HCT116 (cell line): ENCODE measurements around the gene C7orf25. TPM values are rescaled to one million over a fixed set of nuclear protein-coding genes. Genes with fewer than 3 reads are reported as not detected.

ENCODE experiments used
- ATAC-seq: fragments of 200-7000 bp; cut with Tn5 transposase; 2 replicates; pipeline ENCODE4 v1.9.1; 2020; ENCODE audit warnings: mild to moderate bottlenecking, moderate library complexity
- BruUV-seq: library from RNA; stranded (reverse); fragments of 400-500 nt; replicated peaks from 2 replicates; lab custom pipeline; 2021; lab: Mats Ljungman, UMichigan
- CTCF ChIA-PET: fragments of 300-600 bp; sonication (Branson Sonifier 250); formaldehyde crosslinking; loops from one replicate; lab custom pipeline; 2021; ENCODE audit warnings: antibody characterized with exemption; lab: Charles Lee
- POLR2A ChIA-PET: fragments of 300-600, 350-600 bp; sonication (Branson Sonifier 250); formaldehyde crosslinking; loops from one replicate; lab custom pipeline; 2021; ENCODE audit warnings: antibody characterized with exemption; lab: Charles Lee
- RAD21 ChIA-PET, 2 experiments: fragments of 300-600 bp; sonication (Branson Sonifier 250); formaldehyde crosslinking; loops; one replicate each; lab custom pipeline; 2023; ENCODE audit warnings: low total read pairs in 2 of 2; ENCODE audit not compliant: uncharacterized antibody in 2 of 2, unreplicated experiment in 2 of 2, low non-redundant PET in 1 of 2; lab: Charles Lee
- DNase-seq: peaks from one replicate; pipeline ENCODE4 v3.0.0-alpha.2; 2010; ENCODE audit warnings: low read depth, low spot score
- H2AFZ ChIP-seq: fragments of 200-600 bp; shearing (Covaris generic), sonication (generic); 2 replicates; pipeline ENCODE4 v1.6.1; 2017; ENCODE audit warnings: low read depth, mixed run types, mixed read lengths, antibody characterized with exemption, low read length; ENCODE audit not compliant: poor library complexity, severe bottlenecking
- H3K27ac ChIP-seq: 2 replicates; pipeline ENCODE4 v1.5.1; 2012; ENCODE audit warnings: low read depth, low read length
- H3K27me3 ChIP-seq: fragments of 200-600 bp; sonication (generic); 2 replicates; pipeline ENCODE4 v1.6.1; 2016; ENCODE audit warnings: mixed run types, low read length, mixed read lengths; ENCODE audit not compliant: insufficient read depth
- H3K36me3 ChIP-seq, 2 experiments: fragments of 200-500 bp in 1 of 2; fragments of 200-600 bp in 1 of 2; sonication (Bioruptor generic) in 1 of 2; sonication (generic) in 1 of 2; 2 replicates each; pipeline versions ENCODE4 v1.5.1 to v1.6.1; 2014 to 2016; ENCODE audit warnings: low read length in 2 of 2, inconsistent platforms in 1 of 2, mixed read lengths in 1 of 2, mixed run types in 1 of 2; ENCODE audit not compliant: insufficient read depth in 2 of 2, control insufficient read depth in 1 of 2
- H3K4me1 ChIP-seq, 2 experiments: fragments of 200-600 bp in 1 of 2; sonication (generic) in 1 of 2; 2 replicates each; pipeline versions ENCODE4 v1.5.1 to v1.6.1; 2012 to 2017; ENCODE audit warnings: low read length in 2 of 2, inconsistent platforms in 1 of 2, mild to moderate bottlenecking in 1 of 2, mixed read lengths in 1 of 2, mixed run types in 1 of 2, moderate library complexity in 1 of 2; ENCODE audit not compliant: insufficient read depth in 2 of 2, control insufficient read depth in 1 of 2
- H3K4me2 ChIP-seq: fragments of 200-600 bp; sonication (generic); 2 replicates; pipeline ENCODE4 v1.6.1; 2017; ENCODE audit warnings: mixed run types, low read length, mixed read lengths
- H3K4me3 ChIP-seq, 2 experiments: fragments of 200-600 bp in 1 of 2; sonication (generic) in 1 of 2; replicated peaks in 1 of 2; 2 replicates each; pipeline ENCODE4 v1.5.1; 2011 to 2016; ENCODE audit warnings: low read length in 2 of 2, control low read depth in 1 of 2, low read depth in 1 of 2, mild to moderate bottlenecking in 1 of 2, mixed read lengths in 1 of 2, mixed run types in 1 of 2
- H3K79me2 ChIP-seq: fragments of 200-600 bp; sonication (generic); 2 replicates; pipeline ENCODE4 v1.6.1; 2017; ENCODE audit warnings: mild to moderate bottlenecking, mixed run types, low read length, moderate library complexity, mixed read lengths; ENCODE audit not compliant: insufficient read depth
- H3K9ac ChIP-seq: fragments of 200-600 bp; sonication (generic); 2 replicates; pipeline ENCODE4 v1.6.1; 2016; ENCODE audit warnings: low read length, mixed read lengths
- H3K9me2 ChIP-seq: fragments of 200-600 bp; sonication (generic), shearing (Covaris generic); 2 replicates; pipeline ENCODE4 v1.6.1; 2017; ENCODE audit warnings: mixed run types, mild to moderate bottlenecking, moderate library complexity; ENCODE audit not compliant: insufficient read depth
- H3K9me3 ChIP-seq, 2 experiments: fragments of 200-500 bp in 1 of 2; fragments of 200-600 bp in 1 of 2; sonication (Bioruptor generic) in 1 of 2; sonication (generic) in 1 of 2; 2 replicates each; pipeline ENCODE4 v1.6.1; 2014 to 2017; ENCODE audit warnings: low read length in 2 of 2, mixed read lengths in 2 of 2, inconsistent platforms in 1 of 2, low read depth in 1 of 2, mild to moderate bottlenecking in 1 of 2, mixed run types in 1 of 2, moderate library complexity in 1 of 2; ENCODE audit not compliant: control insufficient read depth in 1 of 2, insufficient read depth in 1 of 2
- H4K20me1 ChIP-seq: fragments of 200-600 bp; sonication (generic), shearing (Covaris generic); 2 replicates; pipeline ENCODE4 v1.6.1; 2017; ENCODE audit warnings: mixed run types, mild to moderate bottlenecking, moderate library complexity; ENCODE audit not compliant: insufficient read depth
- ATF3 ChIP-seq: IDR thresholded peaks from 2 replicates; pipeline ENCODE4 v1.6.1; 2012
- CBX3 ChIP-seq: IDR thresholded peaks from 2 replicates; pipeline ENCODE4 v1.6.1; 2012; ENCODE audit warnings: low read depth
- EZH2phosphoT487 ChIP-seq: fragments of 200-600 bp; IDR thresholded peaks from 2 replicates; pipeline ENCODE4 v1.6.1; 2018; ENCODE audit warnings: antibody characterized with exemption, borderline replicate concordance
- POLR2AphosphoS5 ChIP-seq: IDR thresholded peaks from 2 replicates; pipeline ENCODE4 v1.6.1; 2011; ENCODE audit warnings: mild to moderate bottlenecking, low read depth, low read length, moderate library complexity
- RAD21 ChIP-seq: IDR thresholded peaks from 2 replicates; pipeline ENCODE4 v1.6.1; 2012; ENCODE audit warnings: low read depth, mild to moderate bottlenecking
- SIN3A ChIP-seq: IDR thresholded peaks from 2 replicates; pipeline ENCODE4 v1.6.1; 2012; ENCODE audit warnings: low read depth
- SP1 ChIP-seq: IDR thresholded peaks from 2 replicates; pipeline ENCODE4 v1.6.1; 2012; ENCODE audit warnings: low read depth
- TCF7L2 ChIP-seq: IDR thresholded peaks from 2 replicates; pipeline ENCODE4 v1.7.0; 2011; ENCODE audit warnings: borderline replicate concordance, inconsistent platforms; ENCODE audit not compliant: insufficient read depth, insufficient read length; ENCODE audit errors: extremely low read depth
- ZFX ChIP-seq: fragments of 450-650 bp; IDR thresholded peaks from 2 replicates; pipeline ENCODE4 v1.6.1; 2017
- intact Hi-C: fragments of 100-400 bp; cut with micrococcal nuclease; formaldehyde crosslinking; loops from 2 replicates; pipeline ENCODE4 v1.10.0; 2022
- total RNA-seq: library from RNA; stranded (reverse); gene quantifications from one replicate; pipeline ENCODE4 v1.2.1, GENCODE V29; 2021; ENCODE audit not compliant: unreplicated experiment
- TF ChIP-seq, protein P1 (sequence below), 3 experiments: fragments of 200-600 bp in 1 of 3; sonication (generic) in 1 of 3; IDR thresholded peaks in 2 of 3; conservative IDR thresholded peaks in 1 of 3; 2 replicates each; pipeline ENCODE4 v1.5.1; 2012 to 2017; ENCODE audit warnings: low read depth in 2 of 3, low read length in 2 of 3, antibody characterized with exemption in 1 of 3, borderline replicate concordance in 1 of 3, control low read depth in 1 of 3, mild to moderate bottlenecking in 1 of 3, mixed read lengths in 1 of 3, mixed run types in 1 of 3, moderate library complexity in 1 of 3; ENCODE audit not compliant: insufficient read depth in 1 of 3

The C7orf25 gene
- total RNA-seq, 1 experiment from 2014 or later, result 5.3 TPM

GRCh38 chr7:42877862-42878261, 34.0 kb downstream of the C7orf25 start:
- RAD21 ChIA-PET, result no interaction called here

DNA sequence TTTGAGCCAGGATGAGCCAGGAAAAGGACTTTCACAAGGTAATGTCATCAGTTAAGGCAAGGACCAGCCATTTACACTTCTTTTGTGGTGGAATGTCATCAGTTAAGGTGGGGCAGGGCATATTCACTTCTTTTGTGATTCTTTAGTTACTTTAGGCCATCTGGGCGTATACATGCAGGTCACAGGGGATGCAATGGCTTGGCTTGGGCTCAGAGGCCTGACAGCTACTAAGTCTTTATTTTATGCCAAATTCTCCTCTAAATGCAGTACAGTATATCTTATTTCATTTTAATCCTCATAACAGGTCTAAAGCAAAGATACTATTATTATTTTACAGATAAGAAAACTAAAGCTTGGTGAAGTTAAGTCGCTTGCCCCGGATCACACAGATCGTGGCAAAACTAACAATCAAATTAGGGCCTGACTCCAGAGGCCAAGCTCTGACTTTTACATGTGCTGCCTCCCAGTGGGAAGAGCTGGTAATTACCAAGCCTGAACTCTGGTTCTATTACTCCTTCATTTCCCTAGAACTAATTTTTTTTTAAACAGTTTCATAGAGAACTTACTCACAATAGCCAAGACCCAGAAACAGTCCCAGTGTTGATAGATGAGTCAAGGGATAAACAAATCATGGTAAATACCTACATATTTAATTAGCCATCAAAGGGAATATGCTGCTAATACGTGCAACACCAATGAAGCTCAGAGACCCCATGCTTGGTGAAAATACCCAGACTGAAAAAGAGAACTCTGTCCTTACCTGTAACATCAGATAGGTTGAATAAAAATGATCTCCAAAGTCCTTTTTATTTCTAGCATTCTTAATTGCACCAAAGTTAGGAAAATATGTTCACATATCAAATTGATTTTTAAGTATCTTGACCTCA, 35.4 kb downstream of the C7orf25 start:
- Histone ChIP-seq H3K9ac (no peak overlapping the region), H3K9me3 (no peaks in the 10 kb centered on the region), H3K4me2 (no peak overlapping the region), H4K20me1 (no peaks in the 10 kb centered on the region), H2AFZ (peak overlapping the region; percentile 63), H3K27ac (no peak overlapping the region), H3K9me2 (no peaks in the 10 kb centered on the region), H3K4me3 (no peak overlapping the region)
- RAD21 ChIA-PET, result interaction anchor here in 1 of 2 experiments (0.7 kb wide), 1 partner anchor 936 kb away, joined by 4 read pairs; no protein-coding TSS in a partner anchor
- CTCF ChIA-PET, result interaction anchor here (0.6 to 4.0 kb wide), 10 partner anchors 9 to 936 kb away, joined by 3 to 42 read pairs (median 6); no protein-coding TSS in a partner anchor
- DNase-seq, result peak; percentile 43
- no TSS peak for BruUV-seq
- TF ChIP-seq RAD21 (peak; percentile 64), ATF3 (no peak)
- TF ChIP-seq, protein P1, sequence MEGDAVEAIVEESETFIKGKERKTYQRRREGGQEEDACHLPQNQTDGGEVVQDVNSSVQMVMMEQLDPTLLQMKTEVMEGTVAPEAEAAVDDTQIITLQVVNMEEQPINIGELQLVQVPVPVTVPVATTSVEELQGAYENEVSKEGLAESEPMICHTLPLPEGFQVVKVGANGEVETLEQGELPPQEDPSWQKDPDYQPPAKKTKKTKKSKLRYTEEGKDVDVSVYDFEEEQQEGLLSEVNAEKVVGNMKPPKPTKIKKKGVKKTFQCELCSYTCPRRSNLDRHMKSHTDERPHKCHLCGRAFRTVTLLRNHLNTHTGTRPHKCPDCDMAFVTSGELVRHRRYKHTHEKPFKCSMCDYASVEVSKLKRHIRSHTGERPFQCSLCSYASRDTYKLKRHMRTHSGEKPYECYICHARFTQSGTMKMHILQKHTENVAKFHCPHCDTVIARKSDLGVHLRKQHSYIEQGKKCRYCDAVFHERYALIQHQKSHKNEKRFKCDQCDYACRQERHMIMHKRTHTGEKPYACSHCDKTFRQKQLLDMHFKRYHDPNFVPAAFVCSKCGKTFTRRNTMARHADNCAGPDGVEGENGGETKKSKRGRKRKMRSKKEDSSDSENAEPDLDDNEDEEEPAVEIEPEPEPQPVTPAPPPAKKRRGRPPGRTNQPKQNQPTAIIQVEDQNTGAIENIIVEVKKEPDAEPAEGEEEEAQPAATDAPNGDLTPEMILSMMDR (IDR thresholded peaks at IDR 0.05 in 2 of 3, conservative IDR thresholded peaks at IDR 0.05 in 1 of 3; ENCODE audit: borderline replicate concordance in 1 of 3, insufficient read depth in 1 of 3, low read depth in 2 of 3, low read length in 2 of 3), result peak; percentile 36 to 78 (median 73); a peak in 5 of 6 replicates
- TF ChIP-seq, all 23 proteins: peak for 2
- no peaks in the 10 kb centered on the region for H3K4me1 ChIP-seq
- intact Hi-C loops, result loop anchor here (2.0 kb wide), 1 partner anchor 934 kb away; no protein-coding TSS in a partner anchor
- no peaks in the 10 kb centered on the region for H3K79me2 ChIP-seq
- no peaks in the 10 kb centered on the region for H3K27me3 ChIP-seq
- peak; percentile 84 for ATAC-seq
- no peaks in the 10 kb centered on the region for H3K36me3 ChIP-seq
- POLR2A ChIA-PET, result interaction anchor here (1.1 kb wide), 1 partner anchor 936 kb away, joined by 3 read pairs; no protein-coding TSS in a partner anchor

More at GRCh38 chr7:42877862-42878261, 34.0 kb downstream of the C7orf25 start:
- Histone ChIP-seq H3K4me2 (no peak overlapping the region), H3K4me3 (no peak overlapping the region), H3K36me3 (no peaks in the 10 kb centered on the region), H2AFZ (no peak overlapping the region), H3K9ac (no peak overlapping the region), H4K20me1 (no peaks in the 10 kb centered on the region), H3K9me2 (no peaks in the 10 kb centered on the region), H3K4me1 (no peaks in the 10 kb centered on the region), H3K9me3 (no peaks in the 10 kb centered on the region), H3K27me3 (no peaks in the 10 kb centered on the region), H3K79me2 (no peaks in the 10 kb centered on the region), H3K27ac (no peak overlapping the region)
- BruUV-seq, result no TSS peak
- DNase-seq (no peak), ATAC-seq (no peak)
- ChIA-PET POLR2A (no interaction called here), CTCF (interaction anchor here (1.1 to 4.0 kb wide), 3 partner anchors 9 to 937 kb away, joined by 3 to 42 read pairs (median 11); no protein-coding TSS in a partner anchor)
- intact Hi-C loops, result loop anchor here (2.0 kb wide), 1 partner anchor 935 kb away; no protein-coding TSS in a partner anchor
- TF ChIP-seq CBX3 (no peak), ATF3 (no peak), RAD21 (no peak), TCF7L2 (no peak), SP1 (no peak), POLR2AphosphoS5 (no peak), EZH2phosphoT487 (no peak), ZFX (no peak), SIN3A (no peak)
